ENCODE measurements around the gene NCLN.

NCLN gene

DNA sequence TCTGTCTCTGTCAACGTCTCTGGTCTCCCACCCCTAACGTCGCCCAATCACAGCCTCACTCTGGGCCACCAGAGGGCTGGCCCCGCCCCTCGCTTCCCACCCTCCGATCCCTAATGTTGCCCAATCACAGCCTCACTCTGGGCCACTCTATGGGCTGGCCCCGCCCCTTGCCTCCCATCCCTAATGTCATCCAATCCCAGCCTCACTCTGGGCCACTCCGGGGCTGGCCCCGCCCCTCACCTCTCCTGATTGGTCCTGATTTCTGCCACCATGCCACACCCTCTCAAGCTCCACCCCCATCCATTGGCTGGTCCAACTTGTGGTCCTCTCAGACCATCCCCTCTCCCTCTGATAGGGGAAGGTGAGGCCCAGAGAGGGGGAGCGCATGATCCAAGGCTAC is 63.7 kb downstream of the NCLN start:
- DNase-seq: no peak
- Mint-ChIP-seq H3K36me3 (peaks cover 4% of the 10 kb centered on the region in 2 donors), H3K9me3 (peaks cover 5 to 8% of the 10 kb centered on the region in 2 donors), H3K4me1 (peaks cover 0 to 2% of the 10 kb centered on the region in 2 donors), H3K27me3 (peaks cover 34 to 47% of the 10 kb centered on the region in 2 donors), H3K4me3 (no peak overlapping the region), H3K27ac (no peak overlapping the region)
- ATAC-seq (replicated peaks): peak; percentile 39 to 50

DNA sequence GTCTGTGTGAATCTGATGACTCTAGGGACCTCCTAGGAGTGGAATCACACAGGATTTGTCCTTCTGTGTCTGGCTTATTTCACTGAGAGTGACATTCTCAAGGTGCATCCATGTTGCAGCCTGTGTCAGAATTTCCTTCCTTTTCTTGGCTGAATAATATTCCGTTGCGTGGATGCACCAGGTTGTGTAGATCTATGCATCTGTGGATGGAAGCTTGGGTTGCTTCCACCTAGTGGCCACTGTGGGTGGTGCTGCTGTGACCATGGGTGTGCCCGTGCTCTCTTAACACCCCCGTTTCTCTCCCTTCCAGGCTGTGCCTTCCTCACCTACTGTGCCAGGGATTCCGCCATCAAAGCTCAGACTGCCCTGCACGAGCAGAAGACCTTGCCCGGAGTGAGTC is 64.9 kb downstream of the NCLN start:
- H3K27me3 Mint-ChIP-seq: peaks cover 45 to 58% of the 10 kb centered on the region in 2 donors

DNA sequence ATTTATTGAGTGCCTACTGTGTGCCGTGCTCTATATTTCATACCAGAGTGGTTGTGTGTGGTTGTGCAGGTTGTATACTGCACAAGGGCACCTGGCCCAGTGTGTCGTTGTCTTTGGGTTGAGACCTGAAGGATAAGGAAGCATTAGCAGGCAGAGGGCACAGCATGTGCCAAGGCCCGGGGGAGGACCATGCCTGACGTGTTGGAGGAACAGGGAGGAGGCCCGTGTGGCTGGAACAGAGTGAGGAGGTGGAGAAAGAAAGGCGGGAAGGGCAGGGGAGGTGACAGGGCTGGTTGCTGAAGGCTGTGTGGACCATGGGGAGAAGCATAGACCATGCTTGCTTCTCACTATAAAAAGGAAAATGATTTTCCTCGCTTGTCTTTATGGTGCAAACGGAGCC is 65.5 kb downstream of the NCLN start:
- H3K36me3 Mint-ChIP-seq: peaks cover 4 to 5% of the 10 kb centered on the region in 2 donors
- ATAC-seq (replicated peaks): no peak
- no peak for DNase-seq
- peaks cover 46 to 59% of the 10 kb centered on the region in 2 donors for H3K27me3 Mint-ChIP-seq
- H3K4me3 Mint-ChIP-seq: no peak overlapping the region
- H3K27ac Mint-ChIP-seq: no peak overlapping the region
- H3K4me1 Mint-ChIP-seq: peaks cover 0 to 2% of the 10 kb centered on the region in 2 donors
- peaks cover 8 to 14% of the 10 kb centered on the region in 2 donors for H3K9me3 Mint-ChIP-seq

More for the DNA sequence above, 64.9 kb downstream of the NCLN start:
- peaks cover 4 to 5% of the 10 kb centered on the region in 2 donors for H3K36me3 Mint-ChIP-seq
- peaks cover 0 to 2% of the 10 kb centered on the region in 2 donors for H3K4me1 Mint-ChIP-seq
- DNase-seq (peak; percentile 26), ATAC-seq (replicated peaks) (peak; percentile 80 to 90)
- no peak overlapping the region for H3K27ac Mint-ChIP-seq
- H3K9me3 Mint-ChIP-seq: peaks cover 8 to 14% of the 10 kb centered on the region in 2 donors
- H3K4me3 Mint-ChIP-seq: no peak overlapping the region

- no peak overlapping the region for H3K4me3 Mint-ChIP-seq
- peaks cover 8 to 14% of the 10 kb centered on the region in 2 donors for H3K9me3 Mint-ChIP-seq
- no peak for DNase-seq
- H3K4me1 Mint-ChIP-seq: peaks cover 0 to 2% of the 10 kb centered on the region in 2 donors
- peaks cover 51 to 59% of the 10 kb centered on the region in 2 donors for H3K27me3 Mint-ChIP-seq
- no peak overlapping the region for H3K27ac Mint-ChIP-seq
- peaks cover 4 to 5% of the 10 kb centered on the region in 2 donors for H3K36me3 Mint-ChIP-seq
- ATAC-seq (replicated peaks): no peak
Observed at GRCh38 chr19:3252650-3253049, 66.9 kb downstream of the NCLN start.

DNA sequence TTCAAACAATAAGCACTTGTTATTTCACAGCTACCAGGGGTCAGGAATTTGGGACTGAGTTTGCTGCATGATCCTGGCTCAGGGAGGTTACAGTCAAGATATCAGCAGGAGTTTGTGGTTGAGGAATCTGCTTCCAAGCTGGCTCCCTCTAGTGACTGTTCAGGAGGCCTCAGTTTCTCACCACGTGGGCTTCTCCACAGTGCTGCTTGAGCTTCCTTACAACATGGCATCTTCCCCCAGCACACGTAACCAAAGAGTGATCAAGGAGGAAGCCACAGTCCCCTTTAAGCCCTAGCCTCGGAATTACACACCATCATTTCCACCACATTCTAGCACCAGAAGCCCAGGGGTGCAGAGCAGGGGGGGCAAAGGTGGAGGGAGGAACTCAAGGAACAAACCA is 67.5 kb downstream of the NCLN start:
- no peak for ATAC-seq (replicated peaks)
- H3K27ac Mint-ChIP-seq: no peak overlapping the region
- peaks cover 4 to 5% of the 10 kb centered on the region in 2 donors for H3K36me3 Mint-ChIP-seq
- peaks cover 8 to 14% of the 10 kb centered on the region in 2 donors for H3K9me3 Mint-ChIP-seq
- H3K27me3 Mint-ChIP-seq: peaks cover 50 to 59% of the 10 kb centered on the region in 2 donors
- H3K4me1 Mint-ChIP-seq: peaks cover 0 to 2% of the 10 kb centered on the region in 2 donors
- H3K4me3 Mint-ChIP-seq: no peak overlapping the region
- DNase-seq: no peak

DNA sequence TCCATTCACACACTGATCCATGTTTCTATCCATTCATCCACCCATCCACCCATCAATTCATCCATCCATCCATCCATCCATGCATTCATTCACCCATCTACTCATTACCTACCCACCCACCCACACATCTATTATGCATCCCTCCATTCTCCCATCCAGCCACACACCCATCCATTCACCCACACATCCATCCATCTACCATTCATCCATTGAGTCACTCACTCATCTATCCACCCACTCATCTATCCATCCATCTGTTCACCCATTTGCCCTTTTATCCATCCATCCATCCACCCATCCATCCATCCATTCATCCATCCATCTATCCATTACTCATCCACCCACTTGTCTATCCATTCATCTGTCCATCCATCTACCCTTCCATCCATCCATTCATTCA is 68.8 kb downstream of the NCLN start:
- Mint-ChIP-seq H3K9me3 (peaks cover 8 to 14% of the 10 kb centered on the region in 2 donors), H3K4me1 (peaks cover 0 to under 1% of the 10 kb centered on the region in 2 donors), H3K27ac (no peak overlapping the region), H3K27me3 (peaks cover 50 to 57% of the 10 kb centered on the region in 2 donors), H3K36me3 (peaks cover 4 to 5% of the 10 kb centered on the region in 2 donors), H3K4me3 (no peak overlapping the region)
- DNase-seq (no peak), ATAC-seq (replicated peaks) (no peak)

DNA sequence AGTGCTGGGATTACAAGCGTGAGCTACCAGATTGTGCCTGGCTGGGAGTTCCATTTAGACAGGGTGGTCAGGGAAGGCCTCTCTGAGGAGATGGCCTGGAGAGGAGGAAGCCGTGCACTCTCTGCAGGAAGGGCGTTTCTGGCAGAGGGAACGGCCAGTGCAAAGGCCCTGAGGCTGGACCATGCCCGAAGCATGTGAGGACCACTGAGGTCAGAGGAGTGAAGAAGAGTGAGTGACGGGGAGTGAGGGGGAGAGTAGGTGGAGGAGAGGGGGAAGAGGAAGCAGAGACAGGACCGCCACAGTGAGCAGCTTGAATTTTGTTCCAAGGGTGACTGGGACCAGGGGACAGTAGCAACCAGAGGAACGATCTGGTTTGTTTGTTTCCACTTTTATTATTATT is 71.3 kb downstream of the NCLN start:
- DNase-seq (no peak), ATAC-seq (replicated peaks) (no peak)
- H3K27me3 Mint-ChIP-seq: peaks cover 37% of the 10 kb centered on the region in 2 donors
- H3K9me3 Mint-ChIP-seq: peaks cover 8 to 12% of the 10 kb centered on the region in 2 donors
- H3K4me1 Mint-ChIP-seq: no peaks in the 10 kb centered on the region
- peaks cover 0 to 5% of the 10 kb centered on the region in 2 donors for H3K36me3 Mint-ChIP-seq
- no peak overlapping the region for H3K4me3 Mint-ChIP-seq
- H3K27ac Mint-ChIP-seq: peak overlapping the region; percentile 21
